HEK293 (cell line): ENCODE data around the gene CNRIP1.

Experiments
- CTCF ChIA-PET: fragments of 350-600 bp; formaldehyde crosslinking; extraction: SDS; loops from one replicate; lab custom pipeline; 2021; ENCODE audit warnings: antibody characterized with exemption; lab: Yijun Ruan, JAX
- POLR2A ChIA-PET: fragments of 300-600 bp; formaldehyde crosslinking; extraction: SDS; loops from one replicate; lab custom pipeline; 2020; ENCODE audit warnings: antibody characterized with exemption, inconsistent platforms; lab: Yijun Ruan, JAX
- H3K27ac ChIP-seq: fragments of 200-500 bp; sonication (Bioruptor generic); 2 replicates; pipeline ENCODE4 v1.5.1; 2014; ENCODE audit warnings: low read depth, low read length, control low read depth, inconsistent platforms; ENCODE audit errors: extremely low read depth
- H3K36me3 ChIP-seq, 2 experiments: fragments of 200-500 bp in 1 of 2; sonication (Bioruptor generic) in 1 of 2; 1 replicate in 1 of 2; 2 replicates in 1 of 2; pipeline ENCODE4 v1.5.1; 2014 to 2017; ENCODE audit warnings: inconsistent platforms in 2 of 2, low read length in 2 of 2; ENCODE audit not compliant: control insufficient read depth in 2 of 2, insufficient read depth in 1 of 2
- H3K4me1 ChIP-seq: fragments of 200-500 bp; sonication (Bioruptor generic); 2 replicates; pipeline ENCODE4 v1.5.1; 2014; ENCODE audit warnings: mild to moderate bottlenecking, low read length, inconsistent platforms; ENCODE audit not compliant: control insufficient read depth, insufficient read depth
- H3K4me3 ChIP-seq: 2 replicates; pipeline ENCODE4 v1.5.1; 2011; ENCODE audit warnings: low read depth, mild to moderate bottlenecking, control low read depth, low read length, moderate library complexity
- H3K9me3 ChIP-seq: fragments of 200-500 bp; sonication (Bioruptor generic); 2 replicates; pipeline ENCODE4 v1.5.1; 2014; ENCODE audit warnings: low read depth, low read length, inconsistent platforms; ENCODE audit not compliant: control insufficient read depth, insufficient read depth
- BCL11B ChIP-seq: fragments of 450-650 bp; formaldehyde crosslinking; IDR thresholded peaks from 2 replicates; pipeline ENCODE4 v1.5.1; 2016; ENCODE audit warnings: low read depth, missing biosample characterization, missing genetic modification characterization
- MYNN ChIP-seq: fragments of 450-650 bp; formaldehyde crosslinking; IDR thresholded peaks from 2 replicates; pipeline ENCODE4 v1.5.1; 2016; ENCODE audit warnings: missing biosample characterization, missing genetic modification characterization, borderline replicate concordance
- TCF7L2 ChIP-seq: IDR thresholded peaks from 2 replicates; pipeline ENCODE4 v1.6.1; 2011; ENCODE audit warnings: low read depth, mild to moderate bottlenecking, inconsistent platforms, low read length, moderate library complexity, borderline replicate concordance
- ZBTB44 ChIP-seq: fragments of 450-650 bp; IDR thresholded peaks from 2 replicates; pipeline ENCODE4 v1.5.1; 2018; ENCODE audit warnings: missing biosample characterization, mild to moderate bottlenecking, missing genetic modification characterization
- ZFP41 ChIP-seq: fragments of 450-650 bp; formaldehyde crosslinking; IDR thresholded peaks from 2 replicates; pipeline ENCODE4 v1.5.1; 2016; ENCODE audit warnings: missing biosample characterization, missing genetic modification characterization, borderline replicate concordance
- ZNF184 ChIP-seq: fragments of 450-650 bp; IDR thresholded peaks from 2 replicates; pipeline ENCODE4 v1.5.1; 2018; ENCODE audit warnings: missing biosample characterization, mild to moderate bottlenecking, missing genetic modification characterization
- ZNF211 ChIP-seq: fragments of 450-650 bp; formaldehyde crosslinking; IDR thresholded peaks from 2 replicates; pipeline ENCODE4 v1.5.1; 2016; ENCODE audit warnings: low read depth, missing biosample characterization, missing genetic modification characterization
- ZNF214 ChIP-seq: fragments of 450-650 bp; formaldehyde crosslinking; IDR thresholded peaks from 2 replicates; pipeline ENCODE4 v1.5.1; 2017; ENCODE audit warnings: missing biosample characterization, mild to moderate bottlenecking, missing genetic modification characterization, borderline replicate concordance
- ZNF311 ChIP-seq: fragments of 450-650 bp; formaldehyde crosslinking; IDR thresholded peaks from 2 replicates; pipeline ENCODE4 v1.5.1; 2017; ENCODE audit warnings: missing biosample characterization, missing genetic modification characterization, borderline replicate concordance
- ZNF391 ChIP-seq: fragments of 450-650 bp; formaldehyde crosslinking; IDR thresholded peaks from 2 replicates; pipeline ENCODE4 v1.5.1; 2016; ENCODE audit warnings: low read depth, missing biosample characterization, missing genetic modification characterization, borderline replicate concordance
- ZNF404 ChIP-seq: fragments of 450-650 bp; formaldehyde crosslinking; IDR thresholded peaks from 2 replicates; pipeline ENCODE4 v1.5.1; 2017; ENCODE audit warnings: missing biosample characterization, missing genetic modification characterization
- ZNF529 ChIP-seq: fragments of 450-650 bp; formaldehyde crosslinking; IDR thresholded peaks from 2 replicates; pipeline ENCODE4 v1.5.1; 2017; ENCODE audit warnings: missing genetic modification characterization, missing biosample characterization; ENCODE audit not compliant: insufficient replicate concordance
- ZNF561 ChIP-seq: fragments of 450-650 bp; IDR thresholded peaks from 2 replicates; pipeline ENCODE4 v1.5.1; 2018; ENCODE audit warnings: missing biosample characterization, missing genetic modification characterization, borderline replicate concordance
- ZNF571 ChIP-seq: fragments of 450-650 bp; formaldehyde crosslinking; IDR thresholded peaks from 2 replicates; pipeline ENCODE4 v1.5.0; 2017; ENCODE audit warnings: missing biosample characterization, missing genetic modification characterization
- ZNF585B ChIP-seq: fragments of 450-650 bp; formaldehyde crosslinking; IDR thresholded peaks from 2 replicates; pipeline ENCODE4 v1.5.1; 2016; ENCODE audit warnings: missing biosample characterization, missing genetic modification characterization
- ZNF624 ChIP-seq: fragments of 450-650 bp; formaldehyde crosslinking; IDR thresholded peaks from 2 replicates; pipeline ENCODE4 v1.5.1; 2017; ENCODE audit warnings: missing biosample characterization, missing genetic modification characterization
- ZNF658 ChIP-seq: fragments of 450-650 bp; formaldehyde crosslinking; IDR thresholded peaks from 2 replicates; pipeline ENCODE4; 2016; ENCODE audit warnings: missing biosample characterization, missing genetic modification characterization
- ZNF660 ChIP-seq: fragments of 450-650 bp; IDR thresholded peaks from 2 replicates; pipeline ENCODE4 v1.5.1; 2018; ENCODE audit warnings: missing biosample characterization, mild to moderate bottlenecking, missing genetic modification characterization
- ZNF692 ChIP-seq: fragments of 450-650 bp; formaldehyde crosslinking; IDR thresholded peaks from 2 replicates; pipeline ENCODE4 v1.5.1; 2016; ENCODE audit warnings: missing biosample characterization, missing genetic modification characterization
- ZNF830 ChIP-seq: fragments of 450-650 bp; IDR thresholded peaks from 2 replicates; pipeline ENCODE4 v1.5.0; 2018; ENCODE audit warnings: missing biosample characterization, missing genetic modification characterization, low read depth, mild to moderate bottlenecking, moderate library complexity
- ZXDB ChIP-seq: fragments of 450-650 bp; formaldehyde crosslinking; IDR thresholded peaks from 2 replicates; pipeline ENCODE4 v1.5.1; 2016; ENCODE audit warnings: missing biosample characterization, missing genetic modification characterization
- TF ChIP-seq, protein P1 (sequence below): fragments of 450-650 bp; formaldehyde crosslinking; IDR thresholded peaks from 2 replicates; pipeline ENCODE4 v1.5.1; 2016; ENCODE audit warnings: missing biosample characterization, missing genetic modification characterization, low read depth
- TF ChIP-seq, protein P2 (sequence below): fragments of 450-650 bp; formaldehyde crosslinking; IDR thresholded peaks from 2 replicates; pipeline ENCODE4 v1.5.0; 2017; ENCODE audit warnings: missing biosample characterization, missing genetic modification characterization, borderline replicate concordance
- TF ChIP-seq, protein P3 (sequence below): fragments of 450-650 bp; formaldehyde crosslinking; IDR thresholded peaks from 2 replicates; pipeline ENCODE4 v1.5.1; 2016; ENCODE audit warnings: missing biosample characterization, missing genetic modification characterization

The CNRIP1 gene

GRCh38 chr2:68366083-68366560, 46.4 kb upstream of the CNRIP1 start (continued):
- no peak for TF ChIP-seq ZNF311 (tag by site-specific recombination)
- TF ChIP-seq ZNF214 (tag by site-specific recombination): no peak
- no peak for TF ChIP-seq ZNF658 (tag by site-specific recombination)
- no peak for TF ChIP-seq ZNF211 (tag by site-specific recombination)
- TF ChIP-seq ZNF404 (tag by site-specific recombination): no peak

- Histone ChIP-seq H3K36me3 (no peaks in the 10 kb centered on the region), H3K9me3 (no peaks in the 10 kb centered on the region), H3K4me1 (no peaks in the 10 kb centered on the region), H3K4me3 (no peak within 1 kb of the TSS), H3K27ac (no peak within 1 kb of the TSS)
- ChIA-PET POLR2A (no interaction called here), CTCF (interaction anchor here (1.0 to 1.6 kb wide), 2 partner anchors 13 to 77 kb away, joined by 3 to 4 read pairs; no protein-coding TSS in a partner anchor)
- TF ChIP-seq ZNF184 (tag by site-specific recombination): no peak
- no peak for TF ChIP-seq ZFP41 (tag by site-specific recombination)
- no peak for TF ChIP-seq ZNF571
- TF ChIP-seq ZNF624 (tag by site-specific recombination): no peak
- no peak for TF ChIP-seq ZNF660 (tag by site-specific recombination)
- no peak for TF ChIP-seq TCF7L2
- TF ChIP-seq ZXDB (tag by site-specific recombination): no peak
- TF ChIP-seq, protein P1, sequence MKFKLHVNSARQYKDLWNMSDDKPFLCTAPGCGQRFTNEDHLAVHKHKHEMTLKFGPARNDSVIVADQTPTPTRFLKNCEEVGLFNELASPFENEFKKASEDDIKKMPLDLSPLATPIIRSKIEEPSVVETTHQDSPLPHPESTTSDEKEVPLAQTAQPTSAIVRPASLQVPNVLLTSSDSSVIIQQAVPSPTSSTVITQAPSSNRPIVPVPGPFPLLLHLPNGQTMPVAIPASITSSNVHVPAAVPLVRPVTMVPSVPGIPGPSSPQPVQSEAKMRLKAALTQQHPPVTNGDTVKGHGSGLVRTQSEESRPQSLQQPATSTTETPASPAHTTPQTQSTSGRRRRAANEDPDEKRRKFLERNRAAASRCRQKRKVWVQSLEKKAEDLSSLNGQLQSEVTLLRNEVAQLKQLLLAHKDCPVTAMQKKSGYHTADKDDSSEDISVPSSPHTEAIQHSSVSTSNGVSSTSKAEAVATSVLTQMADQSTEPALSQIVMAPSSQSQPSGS (tag by site-specific recombination): no peak
- TF ChIP-seq, protein P2, sequence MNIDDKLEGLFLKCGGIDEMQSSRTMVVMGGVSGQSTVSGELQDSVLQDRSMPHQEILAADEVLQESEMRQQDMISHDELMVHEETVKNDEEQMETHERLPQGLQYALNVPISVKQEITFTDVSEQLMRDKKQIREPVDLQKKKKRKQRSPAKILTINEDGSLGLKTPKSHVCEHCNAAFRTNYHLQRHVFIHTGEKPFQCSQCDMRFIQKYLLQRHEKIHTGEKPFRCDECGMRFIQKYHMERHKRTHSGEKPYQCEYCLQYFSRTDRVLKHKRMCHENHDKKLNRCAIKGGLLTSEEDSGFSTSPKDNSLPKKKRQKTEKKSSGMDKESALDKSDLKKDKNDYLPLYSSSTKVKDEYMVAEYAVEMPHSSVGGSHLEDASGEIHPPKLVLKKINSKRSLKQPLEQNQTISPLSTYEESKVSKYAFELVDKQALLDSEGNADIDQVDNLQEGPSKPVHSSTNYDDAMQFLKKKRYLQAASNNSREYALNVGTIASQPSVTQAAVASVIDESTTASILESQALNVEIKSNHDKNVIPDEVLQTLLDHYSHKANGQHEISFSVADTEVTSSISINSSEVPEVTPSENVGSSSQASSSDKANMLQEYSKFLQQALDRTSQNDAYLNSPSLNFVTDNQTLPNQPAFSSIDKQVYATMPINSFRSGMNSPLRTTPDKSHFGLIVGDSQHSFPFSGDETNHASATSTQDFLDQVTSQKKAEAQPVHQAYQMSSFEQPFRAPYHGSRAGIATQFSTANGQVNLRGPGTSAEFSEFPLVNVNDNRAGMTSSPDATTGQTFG (tag by site-specific recombination): no peak
- TF ChIP-seq ZNF391: no peak
- TF ChIP-seq, protein P3, sequence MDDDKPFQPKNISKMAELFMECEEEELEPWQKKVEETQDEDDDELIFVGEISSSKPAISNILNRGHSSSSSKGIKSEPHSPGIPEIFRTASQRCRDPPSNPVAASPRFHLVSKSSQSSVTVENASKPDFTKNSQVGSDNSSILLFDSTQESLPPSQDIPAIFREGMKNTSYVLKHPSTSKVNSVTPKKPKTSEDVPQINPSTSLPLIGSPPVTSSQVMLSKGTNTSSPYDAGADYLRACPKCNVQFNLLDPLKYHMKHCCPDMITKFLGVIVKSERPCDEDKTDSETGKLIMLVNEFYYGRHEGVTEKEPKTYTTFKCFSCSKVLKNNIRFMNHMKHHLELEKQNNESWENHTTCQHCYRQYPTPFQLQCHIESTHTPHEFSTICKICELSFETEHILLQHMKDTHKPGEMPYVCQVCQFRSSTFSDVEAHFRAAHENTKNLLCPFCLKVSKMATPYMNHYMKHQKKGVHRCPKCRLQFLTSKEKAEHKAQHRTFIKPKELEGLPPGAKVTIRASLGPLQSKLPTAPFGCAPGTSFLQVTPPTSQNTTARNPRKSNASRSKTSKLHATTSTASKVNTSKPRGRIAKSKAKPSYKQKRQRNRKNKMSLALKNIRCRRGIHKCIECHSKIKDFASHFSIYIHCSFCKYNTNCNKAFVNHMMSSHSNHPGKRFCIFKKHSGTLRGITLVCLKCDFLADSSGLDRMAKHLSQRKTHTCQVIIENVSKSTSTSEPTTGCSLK (tag by site-specific recombination): no peak
- no peak for TF ChIP-seq ZNF830 (tag by site-specific recombination)
- no peak for TF ChIP-seq ZNF529 (tag by site-specific recombination)
- TF ChIP-seq MYNN (tag by site-specific recombination): no peak
- no peak for TF ChIP-seq ZNF585B (tag by site-specific recombination)
- no peak for TF ChIP-seq ZBTB44 (tag by site-specific recombination)
- TF ChIP-seq BCL11B (tag by site-specific recombination): no peak
- TF ChIP-seq ZNF692: no peak
- TF ChIP-seq ZNF561 (tag by site-specific recombination): no peak
These were observed 45.3 kb upstream of the CNRIP1 start, which contains the start of gene PLEK for GRCh38 chr2:68365087-68365486. TSS of gene PLEK (plus strand) at chr2:68365282. CDS start at chr2:68365352, 70 bp downstream.
